GM12892 (cell line): ENCODE data around the gene OR56B4.

Source experiments
- POLR2A ChIP-seq: IDR thresholded peaks from 2 replicates; pipeline ENCODE4 v1.6.1; 2011; ENCODE audit warnings: low read depth, low read length, control low read depth
- POLR2AphosphoS5 ChIP-seq: IDR thresholded peaks from 2 replicates; pipeline ENCODE4 v1.6.1; 2011; ENCODE audit warnings: low read depth, low read length, control low read depth
- TAF1 ChIP-seq: IDR thresholded peaks from 2 replicates; pipeline ENCODE4 v1.6.1; 2011; ENCODE audit warnings: low read depth, mild to moderate bottlenecking, control low read depth, low read length, borderline replicate concordance

GRCh38 chr11:6110011-6110410 is 2.5 kb downstream of the OR56B4 start:
- TF ChIP-seq POLR2A: no peak
- no peak for TF ChIP-seq POLR2AphosphoS5
- no peak for TF ChIP-seq TAF1
